B cell (primary cell): ENCODE data around the gene HOXC6. TPM values are rescaled to one million over a fixed set of nuclear protein-coding genes. Genes with fewer than 3 reads are reported as not detected.

ENCODE experiments used
- ATAC-seq: fragments of 200-7000 bp; cut with Tn5 transposase; one replicate; pipeline ENCODE4 v1.10.0; 2021; ENCODE audit warnings: low read depth, mild to moderate bottlenecking, moderate number of reproducible peaks, moderate library complexity
- CTCF ChIA-PET: fragments of 350-600 bp; sonication (Branson Sonifier 250); formaldehyde crosslinking; loops from one replicate; lab custom pipeline; 2021; ENCODE audit warnings: antibody characterized with exemption, inconsistent platforms; lab: Charles Lee
- POLR2A ChIA-PET: fragments of 350-600 bp; sonication (Branson Sonifier 250); formaldehyde crosslinking; loops from one replicate; lab custom pipeline; 2021; ENCODE audit warnings: antibody characterized with exemption; lab: Charles Lee
- DNase-seq: peaks from one replicate; pipeline ENCODE4 v3.0.0; 2013
- H2AFZ ChIP-seq: 2 replicates; pipeline ENCODE4 v1.6.1; 2012; ENCODE audit warnings: mild to moderate bottlenecking, low read depth, low read length; ENCODE audit not compliant: insufficient read depth, poor library complexity, severe bottlenecking
- H3K27ac ChIP-seq, 2 donors: 1 replicate in 1 of 2; 2 replicates in 1 of 2; pipeline ENCODE4 v1.5.1; 2012 to 2013; ENCODE audit warnings: low read length in 2 of 2, mild to moderate bottlenecking in 2 of 2, moderate library complexity in 1 of 2
- H3K27me3 ChIP-seq, 4 experiments: fragments of 200-600 bp in 1 of 4; sonication (generic) in 1 of 4; replicated peaks in 1 of 4; 1 replicate in 2 of 4; 2 replicates in 2 of 4; pipeline versions ENCODE4 v1.6.1 to v1.7.0; 2013 to 2016; ENCODE audit warnings: low read length in 3 of 4, mild to moderate bottlenecking in 2 of 4, mixed read lengths in 1 of 4, moderate library complexity in 1 of 4; ENCODE audit not compliant: insufficient read depth in 4 of 4, control insufficient read depth in 3 of 4; ENCODE audit errors: control extremely low read depth in 1 of 4
- H3K36me3 ChIP-seq, 2 experiments: replicated peaks in 1 of 2; 1 replicate in 1 of 2; 2 replicates in 1 of 2; pipeline versions ENCODE4 v1.6.1 to v1.7.1; 2013; ENCODE audit warnings: low read length in 1 of 2; ENCODE audit not compliant: insufficient read depth in 2 of 2, control insufficient read depth in 1 of 2; ENCODE audit errors: control extremely low read depth in 1 of 2, extremely low read depth in 1 of 2
- H3K4me1 ChIP-seq, 2 donors: fragments of 200-600 bp in 1 of 2; sonication (generic) in 1 of 2; 1 replicate in 1 of 2; 2 replicates in 1 of 2; pipeline versions ENCODE4 v1.5.1 to v1.6.1; 2013 to 2017; ENCODE audit warnings: low read length in 2 of 2; ENCODE audit not compliant: control insufficient read depth in 2 of 2, insufficient read depth in 2 of 2
- H3K4me2 ChIP-seq: replicated peaks from 2 replicates; pipeline ENCODE3; 2012; ENCODE audit warnings: mild to moderate bottlenecking, low read depth, low read length; ENCODE audit not compliant: poor library complexity, severe bottlenecking
- H3K4me3 ChIP-seq, 5 experiments: fragments of 200-600 bp in 1 of 5; sonication (generic) in 1 of 5; 1 replicate in 3 of 5; 2 replicates in 2 of 5; pipeline versions ENCODE4 v1.5.1 to v1.7.0; 2011 to 2016; ENCODE audit warnings: low read length in 4 of 5, mild to moderate bottlenecking in 4 of 5, low read depth in 2 of 5, control low read depth in 1 of 5, moderate library complexity in 1 of 5; ENCODE audit not compliant: insufficient read depth in 1 of 5; ENCODE audit errors: control extremely low read depth in 1 of 5, extremely low read depth in 1 of 5
- H3K79me2 ChIP-seq: fragments of 200-600 bp; sonication (generic); one replicate; pipeline ENCODE4 v1.6.0; 2016; ENCODE audit warnings: low read length; ENCODE audit not compliant: control insufficient read depth, insufficient read depth
- H3K9ac ChIP-seq: fragments of 200-600 bp; sonication (generic); 2 replicates; pipeline ENCODE4 v1.6.1; 2017; ENCODE audit warnings: mild to moderate bottlenecking, low read length, moderate library complexity
- H3K9me3 ChIP-seq, 3 donors: one replicate each; pipeline versions ENCODE4 v1.6.1 to v1.7.1; 2013; ENCODE audit warnings: low read length in 2 of 3; ENCODE audit not compliant: control insufficient read depth in 2 of 3, insufficient read depth in 1 of 3; ENCODE audit errors: control extremely low read depth in 1 of 3
- H4K20me1 ChIP-seq: 2 replicates; pipeline ENCODE4 v1.6.0; 2012; ENCODE audit warnings: mild to moderate bottlenecking, low read length; ENCODE audit not compliant: insufficient read depth, control insufficient read depth, poor library complexity, severe bottlenecking
- H3K27ac Mint-ChIP-seq: one replicate; pipeline ENCODE4 v1.8.0; 2021; ENCODE audit warnings: mixed read lengths
- H3K27me3 Mint-ChIP-seq: one replicate; pipeline ENCODE4 v1.8.0; 2021; ENCODE audit warnings: mixed read lengths
- H3K4me1 Mint-ChIP-seq: one replicate; pipeline ENCODE4 v1.8.0; 2021; ENCODE audit warnings: mixed read lengths
- H3K4me3 Mint-ChIP-seq: one replicate; pipeline ENCODE4 v1.8.0; 2021; ENCODE audit warnings: mixed read lengths
- H3K9me3 Mint-ChIP-seq: one replicate; pipeline ENCODE4 v1.8.0; 2022; ENCODE audit warnings: mixed read lengths; ENCODE audit not compliant: insufficient read depth
- EZH2 ChIP-seq: IDR thresholded peaks from 2 replicates; pipeline ENCODE4 v1.6.1; 2012; ENCODE audit warnings: borderline replicate concordance, low read depth, mild to moderate bottlenecking, moderate library complexity, low read length; ENCODE audit not compliant: insufficient read depth, poor library complexity, severe bottlenecking
- WGBS: methylation state at CpG from one replicate; pipeline ENCODE4 v1.1.5; 2013; ENCODE audit warnings: missing lambda C conversion rate; ENCODE audit not compliant: insufficient coverage; 5-methylcytosine and 5-hydroxymethylcytosine counted together
- intact Hi-C: fragments of 100-400 bp; cut with micrococcal nuclease; formaldehyde crosslinking; loops from one replicate; pipeline ENCODE4 v1.10.0; 2022
- polyA plus RNA-seq: library from polyadenylated mRNA; depleted of rRNA; stranded (reverse); fragments of >200 nt; gene quantifications from 2 replicates; pipeline ENCODE4 v1.2.3, GENCODE V29; 2012
- total RNA-seq, 2 donors: library from RNA; stranded (reverse); fragments of 120-200 nt in 1 of 2; gene quantifications; 1 replicate in 1 of 2; 2 replicates in 1 of 2; pipeline versions ENCODE4 v1.2.3 to v1.2.4, GENCODE V29; 2013 to 2022
- TF ChIP-seq, protein P1 (sequence below): fragments of 200-600 bp; IDR thresholded peaks from one replicate; pipeline ENCODE4 v1.8.0; 2022; ENCODE audit warnings: antibody characterized with exemption, mild to moderate bottlenecking

HOXC6 gene
- total and polyA plus RNA-seq, 2 donors (not counting 1 experiment from before 2014, with no cell fraction given) = not detected

DNA sequence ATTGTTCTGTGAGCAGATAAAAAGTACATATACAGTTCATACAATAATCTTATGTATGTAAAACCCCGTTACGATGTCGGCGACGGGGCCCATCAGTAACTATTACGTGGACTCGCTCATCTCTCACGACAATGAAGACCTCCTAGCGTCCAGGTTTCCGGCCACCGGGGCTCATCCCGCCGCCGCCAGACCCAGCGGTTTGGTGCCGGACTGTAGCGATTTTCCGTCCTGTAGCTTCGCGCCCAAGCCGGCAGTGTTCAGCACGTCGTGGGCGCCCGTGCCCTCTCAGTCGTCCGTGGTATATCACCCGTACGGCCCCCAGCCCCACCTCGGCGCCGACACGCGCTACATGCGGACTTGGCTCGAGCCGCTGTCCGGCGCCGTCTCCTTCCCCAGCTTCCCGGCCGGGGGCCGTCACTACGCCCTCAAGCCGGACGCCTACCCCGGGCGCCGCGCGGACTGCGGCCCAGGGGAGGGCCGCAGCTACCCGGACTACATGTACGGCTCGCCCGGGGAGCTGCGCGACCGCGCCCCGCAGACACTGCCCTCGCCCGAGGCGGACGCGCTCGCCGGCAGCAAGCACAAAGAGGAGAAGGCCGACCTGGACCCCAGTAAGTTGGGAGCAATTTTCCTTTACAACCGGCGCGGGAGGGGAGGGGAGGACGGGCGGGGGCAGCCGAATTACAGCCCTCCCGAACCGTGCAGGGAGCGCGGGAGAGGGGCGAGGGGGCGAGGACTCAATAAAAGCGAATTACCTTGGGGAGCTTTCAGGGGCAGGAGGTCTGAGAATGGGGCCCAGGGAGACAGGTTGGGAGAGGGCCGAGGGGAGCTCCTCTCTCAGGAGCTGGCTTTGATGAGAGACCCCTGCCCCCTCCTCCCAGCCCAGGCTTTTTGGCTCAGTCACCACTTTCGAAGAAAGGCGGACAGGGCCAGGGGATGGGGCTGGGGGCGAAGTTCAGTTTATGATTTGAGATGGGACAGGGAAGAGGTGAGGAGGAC, 27.8 kb upstream of the HOXC6 start, which contains the start of gene HOXC9:
HOXC9 (plus strand) TSS at position 46 of the 999 bp plus-strand sequence; CDS start at position 74, 28 bp downstream.
- peak within 1 kb of the TSS; percentile 13 for H3K4me3 Mint-ChIP-seq
- Histone ChIP-seq H3K27me3 (peaks cover 0 to 99% (median 86%) of the 10 kb centered on the region in 4 experiments), H3K4me1 (peaks cover 28 to 60% of the 10 kb centered on the region in 2 donors), H3K9me3 (peaks cover 0 to 68% (median 0%) of the 10 kb centered on the region in 3 donors), H4K20me1 (no peaks in the 10 kb centered on the region), H2AFZ (no peak within 1 kb of the TSS), H3K4me3 (peak within 1 kb of the TSS in 1 of 5 experiments; percentile 4), H3K27ac (no peak within 1 kb of the TSS), H3K4me2 (peak within 1 kb of the TSS; percentile 29), H3K9ac (no peak within 1 kb of the TSS), H3K36me3 (no peaks in the 10 kb centered on the region), H3K79me2 (no peaks in the 10 kb centered on the region)
- H3K27ac Mint-ChIP-seq = peak within 1 kb of the TSS; percentile 20
- ATAC-seq (no peak), DNase-seq (peak; percentile 52)
- no peaks in the 10 kb centered on the region for H3K9me3 Mint-ChIP-seq
- POLR2A ChIA-PET = no interaction called here
- peaks cover 88% of the 10 kb centered on the region for H3K27me3 Mint-ChIP-seq
- 7% methylated on average over 75 of the region's 87 CpGs for WGBS
- TF ChIP-seq, protein P1, sequence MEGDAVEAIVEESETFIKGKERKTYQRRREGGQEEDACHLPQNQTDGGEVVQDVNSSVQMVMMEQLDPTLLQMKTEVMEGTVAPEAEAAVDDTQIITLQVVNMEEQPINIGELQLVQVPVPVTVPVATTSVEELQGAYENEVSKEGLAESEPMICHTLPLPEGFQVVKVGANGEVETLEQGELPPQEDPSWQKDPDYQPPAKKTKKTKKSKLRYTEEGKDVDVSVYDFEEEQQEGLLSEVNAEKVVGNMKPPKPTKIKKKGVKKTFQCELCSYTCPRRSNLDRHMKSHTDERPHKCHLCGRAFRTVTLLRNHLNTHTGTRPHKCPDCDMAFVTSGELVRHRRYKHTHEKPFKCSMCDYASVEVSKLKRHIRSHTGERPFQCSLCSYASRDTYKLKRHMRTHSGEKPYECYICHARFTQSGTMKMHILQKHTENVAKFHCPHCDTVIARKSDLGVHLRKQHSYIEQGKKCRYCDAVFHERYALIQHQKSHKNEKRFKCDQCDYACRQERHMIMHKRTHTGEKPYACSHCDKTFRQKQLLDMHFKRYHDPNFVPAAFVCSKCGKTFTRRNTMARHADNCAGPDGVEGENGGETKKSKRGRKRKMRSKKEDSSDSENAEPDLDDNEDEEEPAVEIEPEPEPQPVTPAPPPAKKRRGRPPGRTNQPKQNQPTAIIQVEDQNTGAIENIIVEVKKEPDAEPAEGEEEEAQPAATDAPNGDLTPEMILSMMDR = no peak
- peak; percentile 93 for TF ChIP-seq EZH2
- H3K4me1 Mint-ChIP-seq = peaks cover 21% of the 10 kb centered on the region
- intact Hi-C loops = loop anchor here (10.0 kb wide), 1 partner anchor 364 kb away; the partner anchor contains the start of gene GPR84
- CTCF ChIA-PET = interaction anchor here (1.0 to 5.0 kb wide), 5 partner anchors 31 to 207 kb away, joined by 3 to 20 read pairs (median 5); partner anchors contain the start of gene HOXC5
